ENCODE measurements around the gene GRIN2C. TPM values are rescaled to one million over a fixed set of nuclear protein-coding genes. Genes with fewer than 3 reads are reported as not detected.

GRIN2C gene
- total RNA-seq, 6 donors from 2014 or later = 0.17 TPM; not detected in 5

DNA sequence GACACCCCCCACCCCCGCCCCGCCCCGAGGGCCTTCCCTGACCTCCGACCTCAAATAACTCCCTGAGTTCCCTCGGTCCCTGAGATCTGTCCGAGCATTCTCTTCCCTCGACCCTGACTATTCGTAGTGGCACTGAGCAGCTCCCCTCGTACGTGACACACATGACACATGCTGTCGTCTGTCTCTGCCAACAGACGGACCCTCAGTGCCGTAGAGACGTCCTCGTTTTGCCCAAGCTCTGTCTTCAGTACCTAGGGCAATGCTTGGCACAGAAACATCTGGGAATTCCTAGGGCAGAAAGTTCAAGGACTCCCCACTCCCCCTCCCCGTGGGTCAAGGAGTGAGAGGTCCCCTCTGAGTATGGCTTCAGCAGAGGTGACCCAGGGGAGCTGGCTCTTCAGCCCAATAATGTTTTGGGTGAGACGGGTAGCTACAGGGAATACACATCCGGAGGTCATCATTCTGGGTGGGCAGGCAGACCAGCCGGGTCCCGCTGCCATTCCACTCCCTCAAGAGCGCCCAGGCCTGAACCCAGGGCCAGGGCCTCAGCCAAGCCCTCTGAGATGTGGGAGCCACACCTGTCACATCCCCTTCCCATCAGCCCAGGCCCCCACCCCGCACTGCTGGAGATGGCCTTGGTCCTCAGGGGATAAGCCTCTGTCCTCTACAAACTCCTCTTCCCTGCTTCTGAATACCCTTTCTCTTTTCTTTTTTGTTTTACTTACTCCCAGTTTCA, 34.4 kb upstream of the GRIN2C start:
- H3K27ac ChIP-seq = no peak overlapping the region
- H3K4me1 ChIP-seq = peaks cover 10 to 19% (median 15%) of the 10 kb centered on the region in 4 donors
- H3K27me3 ChIP-seq = peaks cover 0 to 26% (median 15%) of the 10 kb centered on the region in 4 donors
- no peaks in the 10 kb centered on the region for H3K36me3 ChIP-seq
- ATAC-seq (ENCODE audit: low FRiP score in 2 of 2) (no peak), DNase-seq (no peak)
- no peaks in the 10 kb centered on the region for H3K9me3 ChIP-seq
- TF ChIP-seq CTCF (IDR thresholded peaks at IDR 0.05) (no peak), POLR2AphosphoS5 (IDR thresholded peaks at IDR 0.05) (no peak), EP300 (IDR thresholded peaks at IDR 0.05) (no peak), POLR2A (IDR thresholded peaks at IDR 0.05) (no peak)
- WGBS, 2 donors = 33 to 42% methylated on average over 11 to 18 of the region's 22 CpGs
- peak overlapping the region in 2 of 4 donors; percentile 22 to 38 for H3K4me3 ChIP-seq

GRCh38 chr17:74892974-74893911, 33.6 kb upstream of the GRIN2C start, which contains the start of gene FADS6:
TSS of gene FADS6 (minus strand) at chr17:74893633. CDS start at chr17:74893595, 38 bp downstream.
- Histone ChIP-seq H3K4me3 (peak within 1 kb of the TSS in 3 of 4 donors; percentile 21 to 38 (median 22)), H3K4me1 (peaks cover 10 to 19% (median 15%) of the 10 kb centered on the region in 4 donors), H3K9me3 (no peaks in the 10 kb centered on the region), H3K27ac (no peak within 1 kb of the TSS), H3K27me3 (peaks cover 0 to 26% (median 15%) of the 10 kb centered on the region in 4 donors), H3K36me3 (no peaks in the 10 kb centered on the region)
- ATAC-seq (ENCODE audit: low FRiP score in 2 of 2) (peak in 1 of 2 donors; percentile 42), DNase-seq (peak in 1 of 2 donors; percentile 83)
- TF ChIP-seq CTCF (IDR thresholded peaks at IDR 0.05) = no peak
- WGBS, 2 donors = 4% methylated on average over 59 of the region's 86 CpGs; no CpG with 5 or more reads in 1 of the 2 donors

DNA sequence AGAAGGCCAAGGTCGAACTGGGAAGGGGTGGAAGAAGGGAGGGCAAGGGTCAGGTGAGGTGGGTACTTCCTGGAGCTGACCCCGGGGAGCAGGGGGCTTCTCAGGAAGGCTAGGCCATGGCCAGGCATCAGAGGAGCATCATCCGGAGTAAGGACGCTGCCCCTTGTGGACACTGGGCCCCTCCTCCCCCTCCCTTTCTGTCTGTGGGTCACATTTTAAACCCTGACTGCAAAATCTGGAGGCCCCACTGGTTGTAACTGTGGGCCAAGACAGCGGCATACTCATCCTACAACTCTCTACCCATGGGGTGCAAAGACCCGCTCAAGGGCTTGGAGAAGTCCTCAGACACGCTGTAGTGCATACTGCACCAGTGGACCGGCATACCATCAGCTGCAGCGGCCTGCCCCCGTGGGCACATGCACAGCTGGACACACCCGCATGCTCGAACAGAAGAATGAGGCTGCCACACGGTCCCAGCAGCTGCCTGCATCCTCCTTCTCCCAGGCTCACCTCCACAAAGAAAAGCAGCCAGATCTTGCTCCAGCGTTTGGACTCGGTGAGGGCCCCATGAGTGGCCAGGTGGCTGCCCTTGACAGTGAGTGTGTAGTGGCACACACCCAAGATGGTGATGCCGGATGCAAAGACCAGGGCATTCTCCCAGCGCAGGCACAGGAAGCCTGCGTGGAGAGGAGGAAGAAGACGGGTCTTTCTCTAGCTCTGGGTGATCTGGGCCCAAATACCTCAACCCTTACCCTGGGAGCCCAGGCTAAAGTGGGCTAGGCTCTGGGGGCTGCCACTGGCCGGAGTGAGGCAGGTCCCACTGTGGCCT, 32.5 kb upstream of the GRIN2C start:
- H3K4me3 ChIP-seq = no peak overlapping the region
- H3K9me3 ChIP-seq = no peaks in the 10 kb centered on the region
- 53 to 62% methylated on average over 11 to 19 of the region's 20 CpGs for WGBS, 2 donors
- DNase-seq = peak in 1 of 2 donors; percentile 68
- ATAC-seq (ENCODE audit: low FRiP score in 2 of 2) = peak in 1 of 2 donors; percentile 27
- no peak overlapping the region for H3K27ac ChIP-seq
- peaks cover 0 to 26% (median 15%) of the 10 kb centered on the region in 4 donors for H3K27me3 ChIP-seq
- peaks cover 10 to 19% (median 15%) of the 10 kb centered on the region in 4 donors for H3K4me1 ChIP-seq
- H3K36me3 ChIP-seq = no peaks in the 10 kb centered on the region
- no peak for TF ChIP-seq CTCF (IDR thresholded peaks at IDR 0.05)
- no peak for TF ChIP-seq POLR2A (IDR thresholded peaks at IDR 0.05)
- TF ChIP-seq EP300 (IDR thresholded peaks at IDR 0.05) = no peak
- TF ChIP-seq POLR2AphosphoS5 (IDR thresholded peaks at IDR 0.05) = no peak

DNA sequence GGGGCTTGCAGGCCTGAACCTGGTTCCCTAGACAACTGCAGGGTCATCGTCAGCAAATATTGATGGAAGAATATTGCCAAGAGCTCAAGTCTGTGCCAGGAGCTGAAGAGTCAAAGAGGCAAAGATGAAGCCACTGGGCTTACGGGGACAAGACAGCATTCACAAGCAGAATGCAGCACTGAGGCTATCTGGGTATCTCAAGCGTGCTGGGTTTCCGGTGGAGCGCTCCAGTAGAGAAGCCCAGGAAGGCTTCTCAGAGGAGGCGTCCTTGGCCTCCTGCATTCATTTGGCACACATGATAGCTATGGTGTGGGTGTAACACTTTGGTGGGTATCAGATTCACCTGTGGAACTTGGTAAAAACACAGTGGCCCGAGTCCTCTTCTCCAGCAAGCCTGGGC, 30.9 kb upstream of the GRIN2C start:
- peaks cover 10 to 19% (median 15%) of the 10 kb centered on the region in 4 donors for H3K4me1 ChIP-seq
- TF ChIP-seq POLR2A (IDR thresholded peaks at IDR 0.05) (no peak), EP300 (IDR thresholded peaks at IDR 0.05) (no peak), POLR2AphosphoS5 (IDR thresholded peaks at IDR 0.05) (no peak), CTCF (IDR thresholded peaks at IDR 0.05) (no peak)
- no peaks in the 10 kb centered on the region for H3K9me3 ChIP-seq
- H3K4me3 ChIP-seq = no peak overlapping the region
- no peak for DNase-seq
- 90 to 100% methylated on average over 3 to 7 of the region's 7 CpGs for WGBS, 2 donors
- H3K27me3 ChIP-seq = peaks cover 0 to 26% (median 15%) of the 10 kb centered on the region in 4 donors
- no peak overlapping the region for H3K27ac ChIP-seq
- no peaks in the 10 kb centered on the region for H3K36me3 ChIP-seq
- ATAC-seq (ENCODE audit: low FRiP score in 2 of 2) = no peak

Data from upper lobe of left lung (tissue), 6 donors.